ENCODE measurements around the gene ITPRIP.

GRCh38 chr10:104297697-104298660 is 40.3 kb downstream of the ITPRIP start:
- no peak for TF ChIP-seq ZNF670 (tag by site-specific recombination; IDR thresholded peaks at IDR 0.05; ENCODE audit: low read depth)
- TF ChIP-seq REST (tag by site-specific recombination; IDR thresholded peaks at IDR 0.05), result no peak
- no peak for TF ChIP-seq ZNF558 (tag by site-specific recombination; IDR thresholded peaks at IDR 0.05)
- TF ChIP-seq ZNF121 (tag by site-specific recombination; IDR thresholded peaks at IDR 0.05), result no peak
- TF ChIP-seq ZNF513 (tag by site-specific recombination; IDR thresholded peaks at IDR 0.05), result no peak
- TF ChIP-seq ZNF610 (tag by site-specific recombination; IDR thresholded peaks at IDR 0.05; ENCODE audit: borderline replicate concordance), result no peak
- no peak for TF ChIP-seq ZBTB8A (tag by site-specific recombination; IDR thresholded peaks at IDR 0.05)
- no peak for TF ChIP-seq PBX3 (CRISPR knock-in tag; IDR thresholded peaks at IDR 0.05)
- no peak for TF ChIP-seq YY1 (tag by site-specific recombination; IDR thresholded peaks at IDR 0.05)
- no peak for TF ChIP-seq ZNF785 (tag by site-specific recombination; IDR thresholded peaks at IDR 0.05)
- TF ChIP-seq GFI1B (tag by site-specific recombination; IDR thresholded peaks at IDR 0.05), result no peak
- TF ChIP-seq CTCF (tag by site-specific recombination; IDR thresholded peaks at IDR 0.05), result no peak; the same call in 1 of the 2 replicates
- no peak for TF ChIP-seq SP2 (tag by site-specific recombination; IDR thresholded peaks at IDR 0.05)
- TF ChIP-seq ZNF561 (tag by site-specific recombination; IDR thresholded peaks at IDR 0.05; ENCODE audit: borderline replicate concordance), result no peak
